ENCODE measurements around the gene DCXR. TPM values are rescaled to one million over a fixed set of nuclear protein-coding genes. Genes with fewer than 3 reads are reported as not detected.

DCXR gene
- total and polyA plus RNA-seq, 2 of the 13 experiments (the other 11 are each of a cell fraction or from before 2014, with no cell fraction given) = 287 to 311 TPM

- TF ChIP-seq ZNF691 (CRISPR knock-in tag; IDR thresholded peaks at IDR 0.05; ENCODE audit: borderline replicate concordance, low read depth) (peak; percentile 39; the same call in 1 of the 2 replicates), ZNF773 (CRISPR knock-in tag; IDR thresholded peaks at IDR 0.05; ENCODE audit: borderline replicate concordance) (no peak; the same call in 1 of the 2 replicates), FOXK2 (IDR thresholded peaks at IDR 0.05) (no peak), PHF20 (CRISPR knock-in tag; IDR thresholded peaks at IDR 0.05) (peak; percentile 50; the same call in 1 of the 2 replicates), YY1 (IDR thresholded peaks at IDR 0.05; ENCODE audit: insufficient read depth, insufficient replicate concordance, low read depth, low read length) (peak; percentile 24), DMAP1 (CRISPR knock-in tag; IDR thresholded peaks at IDR 0.05) (no peak; the same call in 1 of the 2 replicates), ZNF484 (CRISPR knock-in tag; IDR thresholded peaks at IDR 0.05; ENCODE audit: borderline replicate concordance, low read depth) (no peak), ZNF605 (CRISPR knock-in tag; IDR thresholded peaks at IDR 0.05) (no peak; the same call in 1 of the 2 replicates), NFKB2 (CRISPR knock-in tag; IDR thresholded peaks at IDR 0.05; ENCODE audit: borderline replicate concordance) (peak; percentile 26; the same call in 1 of the 2 replicates), ADNP (CRISPR knock-in tag; IDR thresholded peaks at IDR 0.05) (no peak), FOXC1 (CRISPR knock-in tag; IDR thresholded peaks at IDR 0.05; ENCODE audit: borderline replicate concordance) (no peak; the same call in 1 of the 2 replicates), JUN (CRISPR knock-in tag; IDR thresholded peaks at IDR 0.05) (no peak), TIGD3 (CRISPR knock-in tag; IDR thresholded peaks at IDR 0.05; ENCODE audit: borderline replicate concordance) (no peak), ZNF749 (CRISPR knock-in tag; IDR thresholded peaks at IDR 0.05; ENCODE audit: borderline replicate concordance) (peak; percentile 97), RFX1 (IDR thresholded peaks at IDR 0.05) (no peak), ZNF589 (CRISPR knock-in tag; conservative IDR thresholded peaks at IDR 0.05) (no peak), TCF7L2 (IDR thresholded peaks at IDR 0.05; ENCODE audit: low read depth, low read length) (peak; percentile 60; the same call in 1 of the 2 replicates), ATF1 (CRISPR knock-in tag; IDR thresholded peaks at IDR 0.05) (no peak), GABPA (IDR thresholded peaks at IDR 0.05; ENCODE audit: low read depth, low read length) (no peak), GABPA (CRISPR knock-in tag; IDR thresholded peaks at IDR 0.05; ENCODE audit: low read depth) (no peak), ZNF33B (CRISPR knock-in tag; IDR thresholded peaks at IDR 0.05) (no peak), NR0B2 (CRISPR knock-in tag; IDR thresholded peaks at IDR 0.05) (no peak; the same call in 1 of the 2 replicates), ZBTB20 (CRISPR knock-in tag; IDR thresholded peaks at IDR 0.05; ENCODE audit: borderline replicate concordance, low read depth) (0 out of 2 replicates have a peak, but pooled peaks have one; percentile 6), REL (CRISPR knock-in tag; conservative IDR thresholded peaks at IDR 0.05) (peak; percentile 57; the same call in 1 of the 2 replicates)
These were observed 42.7 kb downstream of the DCXR start (continued) for GRCh38 chr17:81994593-81995462.
